ENCODE results near the gene PCSK4.

PCSK4 gene

DNA sequence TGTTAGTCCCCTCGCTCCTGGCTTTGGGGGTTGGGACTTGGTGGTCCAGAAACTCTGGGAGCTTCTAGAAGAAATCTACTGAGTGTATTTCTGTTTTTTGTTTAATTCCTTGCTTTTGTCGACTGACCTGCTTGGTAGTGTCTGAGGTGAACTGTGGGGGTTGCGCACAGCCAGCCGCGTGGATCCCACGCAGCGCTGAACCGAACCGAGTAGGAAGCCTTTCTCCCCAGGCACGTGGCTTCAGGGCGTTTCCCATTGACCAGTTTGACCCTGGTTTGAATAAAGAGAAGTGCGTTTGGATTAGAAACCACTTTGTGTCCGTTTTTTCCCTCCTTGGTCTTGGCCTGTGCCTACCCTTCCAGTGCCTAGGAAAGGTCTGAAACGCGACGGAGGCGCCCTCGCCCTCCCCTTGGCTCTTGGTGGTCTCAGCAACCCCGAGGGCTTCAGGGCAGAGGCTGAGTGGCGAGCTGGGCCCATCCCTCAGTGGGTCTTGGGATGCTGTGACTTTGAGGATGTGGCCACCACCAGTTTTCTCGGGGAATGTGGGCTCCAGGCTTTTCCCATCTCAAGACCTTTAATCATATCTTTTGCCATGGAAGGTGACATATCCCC lies 54.7 kb downstream of the PCSK4 start:
- no peak for DNase-seq

DNA sequence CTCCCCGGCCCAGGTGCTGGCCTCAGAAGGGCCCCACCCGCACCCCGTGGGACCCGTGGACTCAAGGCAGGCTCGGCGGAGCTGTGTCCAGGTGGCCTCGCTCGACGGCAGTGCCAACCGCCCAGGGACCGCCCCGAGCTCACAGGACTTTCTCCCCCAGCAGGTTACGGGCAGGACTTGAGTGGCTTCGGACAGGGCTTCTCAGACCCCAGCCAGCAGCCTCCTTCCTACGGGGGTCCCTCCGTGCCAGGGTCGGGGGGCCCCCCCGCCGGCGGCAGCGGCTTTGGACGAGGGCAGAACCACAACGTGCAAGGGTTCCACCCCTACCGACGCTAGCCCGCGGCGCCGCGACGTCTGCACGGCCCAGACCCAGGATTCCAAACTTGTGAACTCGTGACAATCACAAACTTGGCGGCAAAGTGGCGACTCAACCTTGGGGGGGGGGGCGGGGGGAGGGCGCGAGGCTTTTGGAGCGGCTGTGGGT lies 55.5 kb downstream of the PCSK4 start:
- DNase-seq: no peak

DNA sequence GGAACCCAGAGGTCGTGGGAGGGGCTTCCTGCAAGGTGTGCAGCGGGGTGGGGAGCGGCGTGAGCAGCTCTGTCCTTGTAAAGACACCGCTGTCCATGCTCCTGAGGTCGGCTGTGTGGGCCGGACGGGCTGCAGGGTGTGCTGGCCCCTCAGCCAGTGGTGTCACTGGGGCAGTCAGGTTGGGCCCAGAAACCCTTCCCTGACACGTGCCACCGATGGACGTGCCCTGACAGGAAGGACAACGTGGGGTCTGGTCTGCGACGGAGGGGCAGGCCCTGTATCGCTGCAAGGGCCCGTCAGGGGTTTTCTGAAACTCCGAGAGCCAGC lies 56.1 kb downstream of the PCSK4 start:
- no peak for DNase-seq

DNA sequence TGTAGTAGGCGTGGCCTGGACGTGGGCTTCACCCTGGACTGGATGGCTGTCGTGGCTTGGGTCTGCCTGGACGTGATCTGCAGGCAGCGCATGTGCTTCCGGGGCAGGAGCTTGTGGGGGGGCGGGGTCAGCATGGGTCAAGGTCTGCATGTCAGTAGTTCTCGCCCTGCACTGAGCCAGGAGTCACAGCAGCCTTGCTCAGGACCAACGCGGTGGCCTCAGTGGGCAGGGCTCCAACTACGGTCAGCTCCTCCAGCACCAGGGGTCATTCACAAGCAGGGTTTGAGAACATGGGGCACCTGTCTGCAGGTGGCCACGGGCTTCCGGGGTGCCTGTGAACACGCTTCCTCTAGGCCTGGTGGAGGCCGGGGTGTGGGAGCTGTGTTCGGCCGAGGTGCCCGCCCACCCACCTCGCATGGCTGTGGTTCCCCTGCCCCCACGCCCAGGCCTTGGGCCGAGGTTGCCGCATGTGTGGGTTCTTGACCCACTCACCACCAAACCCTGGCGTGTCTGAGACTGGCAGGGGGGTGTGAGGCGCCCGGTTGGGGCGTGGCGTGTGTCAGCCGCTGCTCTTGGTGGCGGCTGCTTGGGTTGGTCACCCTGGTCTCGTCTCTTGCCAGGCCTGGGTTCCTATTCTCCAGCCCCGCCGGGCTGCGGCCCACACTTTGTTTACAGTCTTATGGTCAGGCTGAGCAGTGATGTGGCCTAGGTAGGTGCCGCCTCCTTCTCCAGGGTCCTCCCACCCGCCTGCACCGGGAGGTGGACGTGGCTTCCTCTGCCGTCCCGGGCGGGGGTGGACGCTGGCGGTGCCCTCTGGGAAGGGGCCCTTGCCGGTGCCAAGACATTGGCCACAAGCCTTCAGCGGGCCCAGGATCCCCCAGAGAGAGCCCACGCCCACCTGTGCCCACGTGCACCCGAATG lies 56.8 kb downstream of the PCSK4 start:
- DNase-seq: no peak

DNA sequence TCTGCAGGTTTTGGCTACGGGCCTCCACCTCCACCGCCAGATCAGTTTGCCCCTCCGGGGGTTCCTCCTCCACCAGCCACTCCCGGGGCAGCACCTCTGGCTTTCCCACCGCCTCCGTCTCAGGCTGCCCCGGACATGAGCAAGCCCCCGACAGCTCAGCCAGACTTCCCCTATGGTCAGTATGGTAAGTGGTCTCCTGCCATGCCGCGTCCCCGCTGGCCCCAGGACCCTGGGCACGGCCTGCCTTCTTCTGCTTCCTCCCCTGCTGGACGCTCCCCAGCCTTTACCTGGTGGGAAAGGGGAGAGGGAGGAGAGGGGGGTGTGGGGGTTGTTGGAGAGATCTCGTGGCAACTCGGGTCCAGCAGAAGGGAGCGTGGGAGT lies 57.7 kb downstream of the PCSK4 start:
- no peak for DNase-seq

DNA sequence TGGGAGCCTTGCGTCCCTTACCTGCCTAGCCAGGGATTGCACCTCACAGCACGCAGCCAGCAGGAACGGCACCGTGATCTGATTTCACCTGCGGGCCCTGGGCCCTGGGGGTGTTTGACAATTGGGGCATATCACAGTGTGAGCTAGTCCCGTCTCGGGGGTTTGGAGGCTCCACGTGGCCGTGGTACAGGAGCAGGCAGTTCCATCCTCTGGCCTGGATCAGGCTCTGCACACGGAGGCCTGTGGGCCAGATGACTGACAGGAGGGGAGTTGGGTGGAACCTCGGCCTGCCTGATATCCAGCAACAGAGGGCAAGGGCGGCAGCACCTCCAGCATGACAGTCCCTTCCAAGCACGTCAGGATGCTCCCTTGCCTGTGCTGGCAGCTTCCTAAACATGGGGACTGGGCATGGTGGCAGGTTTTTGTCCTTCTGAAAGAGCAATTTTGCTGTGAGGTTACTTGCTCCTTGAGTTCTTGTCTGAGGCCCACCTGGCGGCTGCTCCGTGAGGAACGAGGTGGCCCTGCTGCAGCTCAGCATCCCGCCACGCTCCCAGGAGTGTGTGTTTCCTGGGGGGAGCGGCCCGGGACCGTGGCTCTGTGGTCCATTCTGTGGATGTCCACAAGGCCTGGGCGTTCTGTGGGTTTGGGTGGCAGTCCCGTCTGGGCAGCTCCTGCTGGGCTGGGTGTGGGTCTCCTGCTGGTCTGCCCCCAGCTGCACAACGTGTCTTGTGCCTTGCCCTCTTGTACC lies 58.2 kb downstream of the PCSK4 start:
- DNase-seq: no peak
